ENCODE data around the gene GMDS.

GRCh38 chr6:1630771-1631217, 614.6 kb downstream of the GMDS start:
- TF ChIP-seq NFE2L1 (CRISPR knock-in tag; IDR thresholded peaks at IDR 0.05): no peak
- TF ChIP-seq CREB1 (CRISPR knock-in tag; IDR thresholded peaks at IDR 0.05): no peak
- no peak for TF ChIP-seq ZNF138 (CRISPR knock-in tag; conservative IDR thresholded peaks at IDR 0.05)
- TF ChIP-seq ZNF263 (CRISPR knock-in tag; IDR thresholded peaks at IDR 0.05; ENCODE audit: low read depth): no peak
- TF ChIP-seq, protein P1, sequence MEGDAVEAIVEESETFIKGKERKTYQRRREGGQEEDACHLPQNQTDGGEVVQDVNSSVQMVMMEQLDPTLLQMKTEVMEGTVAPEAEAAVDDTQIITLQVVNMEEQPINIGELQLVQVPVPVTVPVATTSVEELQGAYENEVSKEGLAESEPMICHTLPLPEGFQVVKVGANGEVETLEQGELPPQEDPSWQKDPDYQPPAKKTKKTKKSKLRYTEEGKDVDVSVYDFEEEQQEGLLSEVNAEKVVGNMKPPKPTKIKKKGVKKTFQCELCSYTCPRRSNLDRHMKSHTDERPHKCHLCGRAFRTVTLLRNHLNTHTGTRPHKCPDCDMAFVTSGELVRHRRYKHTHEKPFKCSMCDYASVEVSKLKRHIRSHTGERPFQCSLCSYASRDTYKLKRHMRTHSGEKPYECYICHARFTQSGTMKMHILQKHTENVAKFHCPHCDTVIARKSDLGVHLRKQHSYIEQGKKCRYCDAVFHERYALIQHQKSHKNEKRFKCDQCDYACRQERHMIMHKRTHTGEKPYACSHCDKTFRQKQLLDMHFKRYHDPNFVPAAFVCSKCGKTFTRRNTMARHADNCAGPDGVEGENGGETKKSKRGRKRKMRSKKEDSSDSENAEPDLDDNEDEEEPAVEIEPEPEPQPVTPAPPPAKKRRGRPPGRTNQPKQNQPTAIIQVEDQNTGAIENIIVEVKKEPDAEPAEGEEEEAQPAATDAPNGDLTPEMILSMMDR (IDR thresholded peaks at IDR 0.05): no peak

Data from WTC11 (cell line).